Tibial nerve (tissue), 3 donors: Measurements from ENCODE around the gene CRYAA.

ENCODE experiments used
- POLR2A ChIP-seq, 2 donors: fragments of 450-650 bp; IDR thresholded peaks; one replicate each; pipeline ENCODE4 v1.6.1; 2017; ENCODE audit warnings: antibody characterized with exemption in 2 of 2, mild to moderate bottlenecking in 2 of 2, moderate library complexity in 2 of 2
- TF ChIP-seq, protein P1 (sequence below), 5 experiments: fragments of 200-600 bp in 3 of 5; fragments of 450-650 bp in 2 of 5; sonication (generic) in 3 of 5; IDR thresholded peaks; one replicate each; pipeline ENCODE4 v1.5.1; 2016 to 2019; ENCODE audit warnings: antibody characterized with exemption in 5 of 5, mild to moderate bottlenecking in 3 of 5, moderate library complexity in 2 of 5

DNA sequence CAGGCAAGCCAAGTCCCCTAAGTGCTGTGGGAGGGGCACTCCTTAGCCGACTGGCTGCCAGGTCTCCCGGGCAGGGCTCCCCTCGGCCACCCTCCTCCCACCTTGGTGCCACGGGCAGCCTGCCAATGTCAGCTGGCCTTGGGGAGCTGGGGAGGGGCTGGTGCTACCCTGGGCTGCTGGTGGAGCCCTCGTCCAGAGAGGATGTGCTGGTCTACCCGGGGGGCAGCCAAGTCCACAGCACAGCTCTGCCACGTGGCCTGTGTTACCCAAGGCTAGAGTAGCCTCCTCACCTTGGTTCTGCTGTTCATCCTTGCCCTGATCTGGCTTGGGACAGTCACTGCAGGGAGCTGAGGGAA lies 42.9 kb downstream of the CRYAA start:
- TF ChIP-seq, protein P1, sequence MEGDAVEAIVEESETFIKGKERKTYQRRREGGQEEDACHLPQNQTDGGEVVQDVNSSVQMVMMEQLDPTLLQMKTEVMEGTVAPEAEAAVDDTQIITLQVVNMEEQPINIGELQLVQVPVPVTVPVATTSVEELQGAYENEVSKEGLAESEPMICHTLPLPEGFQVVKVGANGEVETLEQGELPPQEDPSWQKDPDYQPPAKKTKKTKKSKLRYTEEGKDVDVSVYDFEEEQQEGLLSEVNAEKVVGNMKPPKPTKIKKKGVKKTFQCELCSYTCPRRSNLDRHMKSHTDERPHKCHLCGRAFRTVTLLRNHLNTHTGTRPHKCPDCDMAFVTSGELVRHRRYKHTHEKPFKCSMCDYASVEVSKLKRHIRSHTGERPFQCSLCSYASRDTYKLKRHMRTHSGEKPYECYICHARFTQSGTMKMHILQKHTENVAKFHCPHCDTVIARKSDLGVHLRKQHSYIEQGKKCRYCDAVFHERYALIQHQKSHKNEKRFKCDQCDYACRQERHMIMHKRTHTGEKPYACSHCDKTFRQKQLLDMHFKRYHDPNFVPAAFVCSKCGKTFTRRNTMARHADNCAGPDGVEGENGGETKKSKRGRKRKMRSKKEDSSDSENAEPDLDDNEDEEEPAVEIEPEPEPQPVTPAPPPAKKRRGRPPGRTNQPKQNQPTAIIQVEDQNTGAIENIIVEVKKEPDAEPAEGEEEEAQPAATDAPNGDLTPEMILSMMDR (IDR thresholded peaks at IDR 0.05), result no peak
- no peak for TF ChIP-seq POLR2A (IDR thresholded peaks at IDR 0.05)
